Thoracic aorta (tissue), 2 donors: Measurements from ENCODE around the gene ELAC2. TPM values are rescaled to one million over a fixed set of nuclear protein-coding genes. Genes with fewer than 3 reads are reported as not detected.

ENCODE experiments used
- ATAC-seq: fragments of 150-250 bp; one replicate; pipeline ENCODE4 v1.8.0; 2017; ENCODE audit warnings: low read depth; ENCODE audit not compliant: insufficient number of reproducible peaks, low FRiP score
- DNase-seq: peaks from one replicate; pipeline ENCODE4 v3.0.0-alpha.2; 2020; ENCODE audit warnings: low spot score
- H3K27ac ChIP-seq, 2 donors: fragments of 200-600 bp; sonication (generic); 1 replicate in 1 of 2; 2 replicates in 1 of 2; pipeline ENCODE4 v1.5.1; 2016; ENCODE audit warnings: mild to moderate bottlenecking in 2 of 2, moderate library complexity in 2 of 2
- H3K27me3 ChIP-seq: fragments of 200-600 bp; sonication (generic); replicated peaks from 2 replicates; pipeline ENCODE4 v1.6.0; 2016; ENCODE audit warnings: mild to moderate bottlenecking; ENCODE audit not compliant: insufficient read depth
- H3K36me3 ChIP-seq: fragments of 200-600 bp; sonication (generic); one replicate; pipeline ENCODE4 v1.5.1; 2016
- H3K4me1 ChIP-seq, 2 donors: fragments of 200-600 bp; sonication (generic); 1 replicate in 1 of 2; 2 replicates in 1 of 2; pipeline versions ENCODE4 v1.5.1 to v1.6.0; 2016; ENCODE audit warnings: low read depth in 2 of 2, mild to moderate bottlenecking in 1 of 2; ENCODE audit not compliant: control insufficient read depth in 1 of 2
- H3K4me3 ChIP-seq: fragments of 200-600 bp; sonication (generic); 2 replicates; pipeline ENCODE4 v1.5.1; 2016; ENCODE audit warnings: mild to moderate bottlenecking
- H3K9me3 ChIP-seq: fragments of 200-600 bp; sonication (generic); 2 replicates; pipeline ENCODE4 v1.5.1; 2016
- CTCF ChIP-seq: fragments of 200-600 bp; sonication (generic); IDR thresholded peaks from one replicate; pipeline ENCODE4 v1.5.1; 2019; ENCODE audit warnings: antibody characterized with exemption
- total RNA-seq, 2 donors: library from RNA; depleted of rRNA; stranded (reverse); fragments of >200 nt; gene quantifications; one replicate each; pipeline versions ENCODE4 v1.1.0 to v1.2.3, GENCODE V29; 2016

The ELAC2 gene
- total RNA-seq, 2 donors from 2014 or later, result 50.2 to 81.3 TPM

- no peak for DNase-seq
- no peaks in the 10 kb centered on the region for H3K27me3 ChIP-seq
- H3K36me3 ChIP-seq, result no peaks in the 10 kb centered on the region
- H3K4me1 ChIP-seq, result peaks cover 0 to 3% of the 10 kb centered on the region in 2 donors
- peak overlapping the region; percentile 20 for H3K4me3 ChIP-seq
- TF ChIP-seq CTCF, result no peak
- H3K27ac ChIP-seq, result no peak overlapping the region
- no peak for ATAC-seq
- H3K9me3 ChIP-seq, result no peaks in the 10 kb centered on the region
These were observed 6.2 kb upstream of the ELAC2 start for GRCh38 chr17:13024016-13024415.

GRCh38 chr17:13016881-13017654, 759 bp downstream of the ELAC2 start:
- Histone ChIP-seq H3K4me1 (peaks cover 0 to 17% of the 10 kb centered on the region in 2 donors), H3K27ac (peak overlapping the region; percentile 59 to 75), H3K4me3 (peak overlapping the region; percentile 89), H3K36me3 (peaks cover 24% of the 10 kb centered on the region), H3K9me3 (no peaks in the 10 kb centered on the region), H3K27me3 (no peaks in the 10 kb centered on the region)
- ATAC-seq (no peak), DNase-seq (no peak)
- no peak for TF ChIP-seq CTCF

DNA sequence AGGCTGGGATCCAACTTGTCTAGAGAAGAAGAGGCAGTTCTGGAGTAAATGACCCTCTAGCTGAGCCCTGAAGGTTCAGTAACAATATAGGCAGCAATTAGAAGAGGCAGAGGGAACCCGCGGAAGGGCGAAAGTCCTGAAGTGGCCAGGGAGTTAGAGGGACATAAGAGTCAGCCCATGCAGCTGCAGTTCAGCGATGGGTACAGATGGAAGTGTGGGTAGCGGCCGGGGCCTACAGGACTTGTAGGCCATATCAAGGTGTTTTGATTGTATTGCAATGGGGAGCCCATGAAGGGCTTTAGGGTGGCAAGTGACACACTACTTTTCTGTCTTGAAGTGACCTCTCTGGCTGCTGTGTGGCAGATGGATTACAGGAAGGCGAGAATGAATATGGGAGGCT, 3.0 kb downstream of the ELAC2 start:
- peaks cover 0 to 17% of the 10 kb centered on the region in 2 donors for H3K4me1 ChIP-seq
- no peak for ATAC-seq
- DNase-seq, result no peak
- no peak for TF ChIP-seq CTCF
- no peak overlapping the region for H3K27ac ChIP-seq
- no peak overlapping the region for H3K4me3 ChIP-seq
- H3K36me3 ChIP-seq, result peaks cover 42% of the 10 kb centered on the region
- H3K9me3 ChIP-seq, result no peaks in the 10 kb centered on the region
- H3K27me3 ChIP-seq, result no peaks in the 10 kb centered on the region

GRCh38 chr17:13010959-13011358, 6.9 kb downstream of the ELAC2 start:
- Histone ChIP-seq H3K27me3 (no peaks in the 10 kb centered on the region), H3K27ac (no peak overlapping the region), H3K4me3 (no peak overlapping the region), H3K4me1 (peaks cover 0 to 4% of the 10 kb centered on the region in 2 donors), H3K36me3 (peaks cover 56% of the 10 kb centered on the region), H3K9me3 (no peaks in the 10 kb centered on the region)
- ATAC-seq, result no peak
- DNase-seq, result no peak
- no peak for TF ChIP-seq CTCF

GRCh38 chr17:13008461-13008860, 9.4 kb downstream of the ELAC2 start:
- ATAC-seq (no peak), DNase-seq (no peak)
- no peaks in the 10 kb centered on the region for H3K9me3 ChIP-seq
- no peaks in the 10 kb centered on the region for H3K27me3 ChIP-seq
- H3K27ac ChIP-seq, result no peak overlapping the region
- TF ChIP-seq CTCF, result no peak
- peaks cover 62% of the 10 kb centered on the region for H3K36me3 ChIP-seq
- H3K4me3 ChIP-seq, result no peak overlapping the region
- H3K4me1 ChIP-seq, result no peaks in the 10 kb centered on the region
